ENCODE measurements around the gene VSIG8. TPM values are rescaled to one million over a fixed set of nuclear protein-coding genes. Genes with fewer than 3 reads are reported as not detected.

The VSIG8 gene
- total and polyA plus RNA-seq, 9 of the 15 experiments (the other 6 are each of a cell fraction or from before 2014, with no cell fraction given), result not detected

GRCh38 chr1:159902541-159902940, 40.1 kb upstream of the VSIG8 start:
- TF ChIP-seq ZNF354B (CRISPR knock-in tag; IDR thresholded peaks at IDR 0.05), result no peak
- TF ChIP-seq ZC3H11A (IDR thresholded peaks at IDR 0.05; ENCODE audit: low read depth, low read length), result no peak
- no peak for TF ChIP-seq NCOR1 (IDR thresholded peaks at IDR 0.05)
- no peak for TF ChIP-seq ILF3 (IDR thresholded peaks at IDR 0.05; ENCODE audit: borderline replicate concordance)
- no peak for TF ChIP-seq MBD2 (IDR thresholded peaks at IDR 0.05; ENCODE audit: borderline replicate concordance, low read depth)
- no peak for TF ChIP-seq RNF219 (CRISPR knock-in tag; IDR thresholded peaks at IDR 0.05)
- no peak for TF ChIP-seq HINFP (tag; conservative IDR thresholded peaks at IDR 0.05; ENCODE audit: low read depth)
- TF ChIP-seq POLR2B (IDR thresholded peaks at IDR 0.05; ENCODE audit: low read depth, partially characterized antibody), result no peak
- TF ChIP-seq POLR2AphosphoS5 (IDR thresholded peaks at IDR 0.05; ENCODE audit: control insufficient read depth, insufficient read depth, low read depth, low read length), result no peak
- TF ChIP-seq MYBL2 (IDR thresholded peaks at IDR 0.05; ENCODE audit: low read depth), result no peak
- no peak for TF ChIP-seq MYBL2 (CRISPR knock-in tag; IDR thresholded peaks at IDR 0.05; ENCODE audit: borderline replicate concordance)
- TF ChIP-seq IRF1 (CRISPR knock-in tag; IDR thresholded peaks at IDR 0.05; ENCODE audit: borderline replicate concordance), result no peak
- no peak for TF ChIP-seq ZNF75A (CRISPR knock-in tag; IDR thresholded peaks at IDR 0.05)
- TF ChIP-seq BRF2 (IDR thresholded peaks at IDR 0.05; ENCODE audit: borderline replicate concordance, insufficient read depth, insufficient read length), result no peak
- TF ChIP-seq ZNF668 (CRISPR knock-in tag; IDR thresholded peaks at IDR 0.05), result no peak
- H3K79me2 ChIP-seq (ENCODE audit: control insufficient read depth, insufficient read depth, low read length), result no peaks in the 10 kb centered on the region
- ChIA-PET POLR2A (interaction anchor here (1.9 kb wide), 1 partner anchor 10 kb away, joined by 5 read pairs; no protein-coding TSS in a partner anchor), CTCF (ENCODE audit: low intra/inter-chr PET ratio) (no interaction called here)
- ATAC-seq (no peak), FAIRE-seq (no peak), DNase-seq (ENCODE audit: extremely low read depth in 1 of 4, low spot score in 3 of 4) (no peak)
- H3K27ac ChIP-seq (ENCODE audit: extremely low read depth, low read depth, low read length), result no peak overlapping the region
- in situ Hi-C loops (cut with MboI), result no loop called here
- intact Hi-C loops (cut with micrococcal nuclease), result no loop called here
- no peaks in the 10 kb centered on the region for H3K36me3 ChIP-seq (ENCODE audit: control insufficient read depth, insufficient read depth, low read length)
- no peaks in the 10 kb centered on the region for H3K27me3 ChIP-seq (ENCODE audit: control insufficient read depth in 2 of 2, insufficient read depth in 2 of 2, low read length in 2 of 2)
- WGBS (ENCODE audit: insufficient coverage, low coverage, missing lambda C conversion rate), result 80% methylated on average over 3 of the region's 3 CpGs
- no peak overlapping the region for H2AFZ ChIP-seq (ENCODE audit: low read depth, low read length)
- no peaks in the 10 kb centered on the region for H3K9me1 ChIP-seq (ENCODE audit: control insufficient read depth, insufficient read depth, low read length)
- H3K9me3 ChIP-seq (replicated peaks; ENCODE audit: control insufficient read depth, insufficient read depth, low read depth, low read length), result no peaks in the 10 kb centered on the region
- H4K20me1 ChIP-seq (replicated peaks; ENCODE audit: control insufficient read depth, insufficient read depth, low read length), result no peaks in the 10 kb centered on the region
- no peak overlapping the region for H3K9ac ChIP-seq (ENCODE audit: insufficient read depth in 1 of 2, low read depth in 2 of 2, low read length in 2 of 2)
- peaks cover 18 to 20% of the 10 kb centered on the region in 2 experiments for H3K4me1 ChIP-seq (replicated peaks in 1 of 2; ENCODE audit: control insufficient read depth in 2 of 2, insufficient read depth in 2 of 2, low read length in 2 of 2)
- BruUV-seq (replicated peaks), result no TSS peak
- H3K4me3 ChIP-seq, result no peak overlapping the region
- no peak overlapping the region for H3K4me2 ChIP-seq (ENCODE audit: insufficient read depth, low read length)

Measured in K562 (cell line).